Prostate gland (tissue), 2 donors: Measurements from ENCODE around the gene ARHGAP5. TPM values are rescaled to one million over a fixed set of nuclear protein-coding genes. Genes with fewer than 3 reads are reported as not detected.

ENCODE experiments used
- DNase-seq: peaks from one replicate; pipeline ENCODE4 v3.0.0-alpha.2; 2019; ENCODE audit warnings: low spot score
- H3K27ac ChIP-seq, 2 donors: fragments of 200-600 bp; sonication (generic); 2 replicates each; pipeline ENCODE4 v1.5.1; 2017 to 2019
- H3K27me3 ChIP-seq: fragments of 200-600 bp; sonication (generic); replicated peaks from 2 replicates; pipeline ENCODE4 v1.5.1; 2019; ENCODE audit not compliant: insufficient read depth
- H3K36me3 ChIP-seq, 2 donors: fragments of 200-600 bp; sonication (generic); 1 replicate in 1 of 2; 2 replicates in 1 of 2; pipeline versions ENCODE4 v1.5.1 to v1.8.1; 2017 to 2019
- H3K4me1 ChIP-seq: fragments of 200-600 bp; sonication (generic); replicated peaks from 2 replicates; pipeline ENCODE4 v1.5.1; 2019
- H3K4me3 ChIP-seq, 2 donors: fragments of 200-600 bp; sonication (generic); 2 replicates each; pipeline ENCODE4 v1.5.1; 2017 to 2019
- H3K9me3 ChIP-seq: fragments of 200-600 bp; sonication (generic); 2 replicates; pipeline ENCODE4 v1.5.1; 2017
- POLR2A ChIP-seq: fragments of 450-650 bp; IDR thresholded peaks from one replicate; pipeline ENCODE4 v1.6.1; 2016; ENCODE audit warnings: antibody characterized with exemption, mild to moderate bottlenecking
- POLR2AphosphoS5 ChIP-seq: sonication (generic); formaldehyde crosslinking; IDR thresholded peaks from one replicate; pipeline ENCODE4 v1.6.1; 2017; ENCODE audit warnings: antibody characterized with exemption
- WGBS: methylation state at CpG from one replicate; pipeline ENCODE4 v1.1.5; 2018; 5-methylcytosine and 5-hydroxymethylcytosine counted together
- intact Hi-C: fragments of 100-400 bp; cut with DNase I; formaldehyde crosslinking; loops from one replicate; pipeline ENCODE4 v1.14.2; 2022
- total RNA-seq, 2 donors: library from RNA; depleted of rRNA; stranded (reverse); fragments of >200 nt; gene quantifications; one replicate each; pipeline ENCODE4 v1.1.0, GENCODE V29; 2016
- TF ChIP-seq, protein P1 (sequence below), 4 experiments: fragments of 200-600 bp in 2 of 4; fragments of 450-650 bp in 2 of 4; sonication (generic) in 2 of 4; IDR thresholded peaks; 1 replicate in 3 of 4; 2 replicates in 1 of 4; pipeline ENCODE4 v1.5.1; 2016 to 2019; ENCODE audit warnings: antibody characterized with exemption in 4 of 4, mild to moderate bottlenecking in 2 of 4, moderate library complexity in 2 of 4

ARHGAP5 gene
- total RNA-seq, 2 donors from 2014 or later = 83.3 to 112 TPM

DNA sequence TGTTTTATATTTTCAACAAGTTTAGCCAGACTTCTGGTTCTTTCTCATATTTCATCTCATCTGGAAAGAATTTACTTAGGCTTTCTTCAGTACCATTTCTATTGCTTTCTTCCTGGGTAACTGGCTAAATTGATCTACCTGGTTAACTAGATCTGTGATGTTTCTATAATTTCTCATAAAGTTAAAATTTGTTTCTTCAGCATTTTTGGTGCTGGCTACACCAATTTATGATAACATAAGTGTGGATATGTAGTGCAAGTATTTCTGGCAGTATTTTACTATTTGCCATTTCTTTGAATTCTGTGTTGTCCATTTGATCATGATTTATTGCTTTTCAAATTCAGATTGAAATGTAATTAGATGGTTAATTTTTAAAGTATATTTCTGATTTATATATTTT, 25.9 kb downstream of the ARHGAP5 start:
- DNase-seq = no peak
- TF ChIP-seq, protein P1, sequence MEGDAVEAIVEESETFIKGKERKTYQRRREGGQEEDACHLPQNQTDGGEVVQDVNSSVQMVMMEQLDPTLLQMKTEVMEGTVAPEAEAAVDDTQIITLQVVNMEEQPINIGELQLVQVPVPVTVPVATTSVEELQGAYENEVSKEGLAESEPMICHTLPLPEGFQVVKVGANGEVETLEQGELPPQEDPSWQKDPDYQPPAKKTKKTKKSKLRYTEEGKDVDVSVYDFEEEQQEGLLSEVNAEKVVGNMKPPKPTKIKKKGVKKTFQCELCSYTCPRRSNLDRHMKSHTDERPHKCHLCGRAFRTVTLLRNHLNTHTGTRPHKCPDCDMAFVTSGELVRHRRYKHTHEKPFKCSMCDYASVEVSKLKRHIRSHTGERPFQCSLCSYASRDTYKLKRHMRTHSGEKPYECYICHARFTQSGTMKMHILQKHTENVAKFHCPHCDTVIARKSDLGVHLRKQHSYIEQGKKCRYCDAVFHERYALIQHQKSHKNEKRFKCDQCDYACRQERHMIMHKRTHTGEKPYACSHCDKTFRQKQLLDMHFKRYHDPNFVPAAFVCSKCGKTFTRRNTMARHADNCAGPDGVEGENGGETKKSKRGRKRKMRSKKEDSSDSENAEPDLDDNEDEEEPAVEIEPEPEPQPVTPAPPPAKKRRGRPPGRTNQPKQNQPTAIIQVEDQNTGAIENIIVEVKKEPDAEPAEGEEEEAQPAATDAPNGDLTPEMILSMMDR (IDR thresholded peaks at IDR 0.05) = no peak
- TF ChIP-seq POLR2AphosphoS5 (no peak), POLR2A (no peak)
- Histone ChIP-seq H3K4me1 (no peaks in the 10 kb centered on the region), H3K4me3 (no peak overlapping the region), H3K27me3 (no peaks in the 10 kb centered on the region), H3K9me3 (no peaks in the 10 kb centered on the region), H3K36me3 (no peaks in the 10 kb centered on the region), H3K27ac (no peak overlapping the region)
- intact Hi-C loops = no loop called here

DNA sequence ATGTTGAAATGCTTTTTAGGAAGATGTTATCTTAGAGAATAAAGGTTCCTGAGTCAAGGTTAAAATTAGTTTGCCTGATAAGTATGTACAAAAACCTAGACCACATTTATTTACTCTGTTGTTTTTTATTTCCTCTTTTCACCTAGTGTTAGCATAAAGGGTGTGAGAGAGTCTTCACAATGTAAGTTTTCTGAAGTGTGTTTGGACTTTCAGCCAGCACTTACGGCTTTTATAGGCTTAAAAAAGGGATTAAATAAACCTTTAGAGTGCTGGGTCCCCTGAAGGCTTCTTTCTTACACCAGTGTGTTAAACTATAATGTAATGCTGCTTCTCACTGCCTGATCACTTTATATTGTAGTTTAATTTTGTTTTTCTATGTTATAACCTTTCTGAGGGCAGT, 27.2 kb downstream of the ARHGAP5 start:
- intact Hi-C loops = no loop called here

DNA sequence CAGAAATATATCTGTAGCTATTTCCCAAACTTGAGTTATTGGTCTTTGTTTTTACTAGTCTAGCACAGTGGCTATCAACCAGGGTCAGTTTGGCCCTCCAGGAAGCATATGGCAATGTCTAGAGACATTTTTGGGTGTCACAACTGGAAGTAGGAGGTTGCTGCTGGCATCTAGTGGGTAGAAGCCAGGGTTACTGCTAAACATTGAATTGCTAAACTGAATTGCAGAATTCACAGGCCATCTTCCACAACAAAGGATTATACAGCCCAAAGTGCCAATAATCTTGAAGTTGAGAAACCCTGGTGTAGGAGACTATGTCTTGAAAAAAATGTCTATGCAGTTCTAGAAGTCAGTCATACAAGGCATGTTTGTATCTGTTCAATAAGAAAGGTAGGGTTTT, 27.7 kb downstream of the ARHGAP5 start:
- intact Hi-C loops = no loop called here
- H3K27me3 ChIP-seq = no peaks in the 10 kb centered on the region
- no peak for TF ChIP-seq POLR2A
- TF ChIP-seq, protein P1 (IDR thresholded peaks at IDR 0.05) = no peak
- TF ChIP-seq POLR2AphosphoS5 = no peak
- no peak overlapping the region for H3K27ac ChIP-seq
- H3K4me1 ChIP-seq = no peaks in the 10 kb centered on the region
- H3K4me3 ChIP-seq = no peak overlapping the region
- H3K9me3 ChIP-seq = no peaks in the 10 kb centered on the region
- no peaks in the 10 kb centered on the region for H3K36me3 ChIP-seq
- DNase-seq = no peak

More for the DNA sequence above, 27.2 kb downstream of the ARHGAP5 start:
- Histone ChIP-seq H3K36me3 (no peaks in the 10 kb centered on the region), H3K4me1 (no peaks in the 10 kb centered on the region), H3K27ac (no peak overlapping the region), H3K27me3 (no peaks in the 10 kb centered on the region), H3K9me3 (no peaks in the 10 kb centered on the region), H3K4me3 (no peak overlapping the region)
- TF ChIP-seq, protein P1 (IDR thresholded peaks at IDR 0.05) = no peak
- TF ChIP-seq POLR2A = no peak
- no peak for TF ChIP-seq POLR2AphosphoS5
- 41% methylated on average over 1 of the region's 1 CpG for WGBS
- no peak for DNase-seq

DNA sequence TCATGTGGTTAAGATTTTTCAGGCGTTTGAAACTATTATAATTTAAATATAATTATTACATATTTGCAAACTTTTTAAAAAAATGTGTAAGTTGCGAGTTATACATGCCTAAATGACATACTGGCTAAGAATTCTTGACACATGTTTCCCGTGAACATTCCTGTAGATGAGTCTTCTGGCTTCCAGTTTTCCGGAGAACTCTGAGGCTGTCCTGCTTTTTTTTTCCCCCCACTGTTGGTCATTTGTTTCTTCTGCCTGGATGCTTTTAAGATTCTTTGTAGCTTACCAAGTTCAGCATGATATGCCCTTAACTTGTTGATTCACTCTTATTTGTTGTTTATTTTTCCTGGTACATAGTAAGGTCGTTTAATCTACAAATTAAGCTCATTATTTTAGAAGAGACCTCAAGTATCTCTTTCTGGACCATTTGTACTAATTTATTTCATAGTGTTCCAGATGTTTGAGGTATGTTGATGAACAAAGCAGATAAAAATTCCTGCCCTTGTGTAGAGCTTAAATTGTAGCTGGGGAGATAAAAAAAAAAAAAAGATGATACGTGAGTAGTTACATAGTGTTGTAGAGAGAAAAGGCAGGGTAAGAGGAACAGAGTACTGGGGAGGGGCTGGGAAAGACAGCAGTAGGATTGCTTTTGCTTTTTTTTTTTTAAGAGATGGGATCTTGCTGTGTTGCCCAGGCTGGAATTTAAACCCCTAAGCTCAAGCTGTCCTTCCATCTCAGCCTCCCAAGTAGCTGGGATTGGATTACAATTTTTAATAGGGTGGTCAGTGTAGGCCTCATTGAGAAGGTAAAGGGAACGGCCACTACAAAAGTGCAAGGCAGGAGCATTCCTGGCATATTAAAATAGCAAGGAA, 32.8 kb downstream of the ARHGAP5 start:
- Histone ChIP-seq H3K4me1 (no peaks in the 10 kb centered on the region), H3K9me3 (no peaks in the 10 kb centered on the region), H3K27ac (no peak overlapping the region), H3K36me3 (no peaks in the 10 kb centered on the region), H3K4me3 (no peak overlapping the region), H3K27me3 (no peaks in the 10 kb centered on the region)
- intact Hi-C loops = no loop called here
- WGBS = 66% methylated on average over 7 of the region's 7 CpGs
- no peak for DNase-seq
- TF ChIP-seq POLR2A (no peak), POLR2AphosphoS5 (no peak)
- TF ChIP-seq, protein P1 (IDR thresholded peaks at IDR 0.05) = no peak

DNA sequence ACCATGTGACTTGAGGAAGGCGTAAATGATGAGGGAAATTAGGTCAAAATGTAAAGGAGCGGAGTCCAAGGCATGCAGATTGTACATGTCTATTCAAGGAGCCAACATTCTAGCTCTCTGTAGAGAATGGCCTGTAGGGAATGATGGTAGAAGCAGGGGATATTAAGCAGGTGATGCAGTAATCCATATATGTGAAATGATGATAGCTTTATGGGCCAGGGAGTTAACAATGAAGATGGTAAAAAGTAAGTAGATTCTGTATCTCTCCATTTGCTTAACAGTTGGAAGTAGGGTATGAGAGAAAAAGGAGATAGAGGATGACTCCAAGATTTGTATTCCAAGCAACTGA, 33.4 kb downstream of the ARHGAP5 start:
- TF ChIP-seq, protein P1 (IDR thresholded peaks at IDR 0.05) = no peak
- TF ChIP-seq POLR2AphosphoS5 = no peak
- TF ChIP-seq POLR2A = no peak
- Histone ChIP-seq H3K4me1 (no peaks in the 10 kb centered on the region), H3K9me3 (no peaks in the 10 kb centered on the region), H3K4me3 (no peak overlapping the region), H3K27me3 (no peaks in the 10 kb centered on the region), H3K27ac (no peak overlapping the region), H3K36me3 (no peaks in the 10 kb centered on the region)
- intact Hi-C loops = no loop called here
- DNase-seq = no peak
- WGBS = 100% methylated on average over 2 of the region's 2 CpGs
